HepG2 (cell line): ENCODE data around the gene NIP7. TPM values are rescaled to one million over a fixed set of nuclear protein-coding genes. Genes with fewer than 3 reads are reported as not detected.

Experiments
- AGO2 ChIP-seq: fragments of 200-400 bp; formaldehyde crosslinking; optimal IDR thresholded peaks from 2 replicates; pipeline ENCODE3; 2017; ENCODE audit warnings: mild to moderate bottlenecking, low read depth, low read length, moderate library complexity
- ATF6 ChIP-seq: sonication (generic); formaldehyde crosslinking; conservative IDR thresholded peaks from 2 replicates; pipeline ENCODE4 v1.4.0; 2020; ENCODE audit warnings: missing genetic modification reagents
- EEA1 ChIP-seq: sonication (generic); formaldehyde crosslinking; IDR thresholded peaks from 2 replicates; pipeline ENCODE4 v1.5.1; 2020; ENCODE audit warnings: mild to moderate bottlenecking, missing genetic modification reagents, borderline replicate concordance
- HNRNPK ChIP-seq: fragments of 200-400 bp; formaldehyde crosslinking; IDR thresholded peaks from 2 replicates; pipeline ENCODE4 v1.6.1; 2018; ENCODE audit warnings: low read length, low read depth, moderate library complexity, mild to moderate bottlenecking; ENCODE audit not compliant: poor library complexity, severe bottlenecking
- KDM4B ChIP-seq: sonication (generic); formaldehyde crosslinking; IDR thresholded peaks from 2 replicates; pipeline ENCODE4 v1.4.0; 2020; ENCODE audit warnings: missing genetic modification reagents
- KDM5B ChIP-seq: sonication (generic); formaldehyde crosslinking; IDR thresholded peaks from 2 replicates; pipeline ENCODE4 v1.4.0; 2020; ENCODE audit warnings: missing genetic modification reagents, mild to moderate bottlenecking, borderline replicate concordance
- MEIS1 ChIP-seq: sonication (generic); formaldehyde crosslinking; IDR thresholded peaks from 2 replicates; pipeline ENCODE4 v1.9.0; 2021; ENCODE audit warnings: mild to moderate bottlenecking, missing genetic modification reagents, moderate library complexity, borderline replicate concordance
- SP140L ChIP-seq: sonication (generic); formaldehyde crosslinking; IDR thresholded peaks from 2 replicates; pipeline ENCODE4 v1.4.0; 2020; ENCODE audit warnings: missing genetic modification reagents, borderline replicate concordance
- SP5 ChIP-seq: IDR thresholded peaks from 2 replicates; pipeline ENCODE4 v1.6.1; 2016; ENCODE audit warnings: low read depth, borderline replicate concordance
- ZMYM3 ChIP-seq: sonication (generic); formaldehyde crosslinking; IDR thresholded peaks from 2 replicates; pipeline ENCODE4 v1.5.1; 2020; ENCODE audit warnings: mild to moderate bottlenecking, missing genetic modification reagents
- ZNF431 ChIP-seq: sonication (generic); formaldehyde crosslinking; IDR thresholded peaks from 2 replicates; pipeline ENCODE4 v1.9.0; 2022; ENCODE audit warnings: missing genetic modification reagents, low read depth, mild to moderate bottlenecking, borderline replicate concordance
- ZNF777 ChIP-seq: sonication (generic); formaldehyde crosslinking; IDR thresholded peaks from 2 replicates; pipeline ENCODE4 v1.4.0; 2020; ENCODE audit warnings: missing genetic modification reagents
- ZNF782 ChIP-seq: sonication (generic); formaldehyde crosslinking; IDR thresholded peaks from 2 replicates; pipeline ENCODE4 v1.4.0; 2020; ENCODE audit warnings: missing genetic modification reagents, mild to moderate bottlenecking, borderline replicate concordance
- polyA plus RNA-seq, 8 experiments: library from polyadenylated mRNA; depleted of rRNA in 3 of 8; stranded (reverse) in 7 of 8; unstranded in 1 of 8; fragments of >200 nt; fragmentation: Illumina TruSeq in 4 of 8; extraction: Trizol in 4 of 8; gene quantifications; 2 replicates each; pipeline versions ENCODE4 v1.2.1 to v1.2.3, GENCODE V29; 2011 to 2016; ENCODE audit warnings: low read depth in 4 of 8, missing spikeins in 1 of 8, mixed read lengths in 1 of 8; ENCODE audit not compliant: insufficient read depth in 1 of 8
- total RNA-seq, 5 experiments: library from RNA; depleted of rRNA; stranded (reverse); fragments of >200 nt; fragmentation: Illumina TruSeq; extraction: Trizol; gene quantifications; 2 replicates each; pipeline ENCODE4 v1.2.3, GENCODE V29; 2016; ENCODE audit warnings: low read depth in 1 of 5
- TF ChIP-seq, protein P1 (sequence below): sonication (generic); formaldehyde crosslinking; IDR thresholded peaks from 2 replicates; pipeline ENCODE4 v1.5.0; 2020; ENCODE audit warnings: mild to moderate bottlenecking, missing genetic modification reagents, borderline replicate concordance
- TF ChIP-seq, protein P2 (sequence below): sonication (generic); formaldehyde crosslinking; IDR thresholded peaks from 2 replicates; pipeline ENCODE4 v1.4.0; 2020; ENCODE audit warnings: missing genetic modification reagents

NIP7 gene
- total and polyA plus RNA-seq, 2 of the 13 experiments (the other 11 are each of a cell fraction or from before 2014, with no cell fraction given), result 15.3 to 114 TPM

GRCh38 chr16:69311533-69312387 is 27.8 kb upstream of the NIP7 start (continued):
- TF ChIP-seq, protein P1, sequence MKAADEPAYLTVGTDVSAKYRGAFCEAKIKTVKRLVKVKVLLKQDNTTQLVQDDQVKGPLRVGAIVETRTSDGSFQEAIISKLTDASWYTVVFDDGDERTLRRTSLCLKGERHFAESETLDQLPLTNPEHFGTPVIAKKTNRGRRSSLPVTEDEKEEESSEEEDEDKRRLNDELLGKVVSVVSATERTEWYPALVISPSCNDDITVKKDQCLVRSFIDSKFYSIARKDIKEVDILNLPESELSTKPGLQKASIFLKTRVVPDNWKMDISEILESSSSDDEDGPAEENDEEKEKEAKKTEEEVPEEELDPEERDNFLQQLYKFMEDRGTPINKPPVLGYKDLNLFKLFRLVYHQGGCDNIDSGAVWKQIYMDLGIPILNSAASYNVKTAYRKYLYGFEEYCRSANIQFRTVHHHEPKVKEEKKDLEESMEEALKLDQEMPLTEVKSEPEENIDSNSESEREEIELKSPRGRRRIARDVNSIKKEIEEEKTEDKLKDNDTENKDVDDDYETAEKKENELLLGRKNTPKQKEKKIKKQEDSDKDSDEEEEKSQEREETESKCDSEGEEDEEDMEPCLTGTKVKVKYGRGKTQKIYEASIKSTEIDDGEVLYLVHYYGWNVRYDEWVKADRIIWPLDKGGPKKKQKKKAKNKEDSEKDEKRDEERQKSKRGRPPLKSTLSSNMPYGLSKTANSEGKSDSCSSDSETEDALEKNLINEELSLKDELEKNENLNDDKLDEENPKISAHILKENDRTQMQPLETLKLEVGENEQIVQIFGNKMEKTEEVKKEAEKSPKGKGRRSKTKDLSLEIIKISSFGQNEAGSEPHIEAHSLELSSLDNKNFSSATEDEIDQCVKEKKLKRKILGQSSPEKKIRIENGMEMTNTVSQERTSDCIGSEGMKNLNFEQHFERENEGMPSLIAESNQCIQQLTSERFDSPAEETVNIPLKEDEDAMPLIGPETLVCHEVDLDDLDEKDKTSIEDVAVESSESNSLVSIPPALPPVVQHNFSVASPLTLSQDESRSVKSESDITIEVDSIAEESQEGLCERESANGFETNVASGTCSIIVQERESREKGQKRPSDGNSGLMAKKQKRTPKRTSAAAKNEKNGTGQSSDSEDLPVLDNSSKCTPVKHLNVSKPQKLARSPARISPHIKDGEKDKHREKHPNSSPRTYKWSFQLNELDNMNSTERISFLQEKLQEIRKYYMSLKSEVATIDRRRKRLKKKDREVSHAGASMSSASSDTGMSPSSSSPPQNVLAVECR (CRISPR knock-in tag), result peak; percentile 86
- TF ChIP-seq EEA1 (CRISPR knock-in tag), result peak; percentile 63; the same call in 1 of the 2 replicates
- TF ChIP-seq ZNF777 (CRISPR knock-in tag), result peak; percentile 48; the same call in 1 of the 2 replicates
- no peak for TF ChIP-seq ATF6 (CRISPR knock-in tag)
- no peak for TF ChIP-seq HNRNPK
- TF ChIP-seq ZMYM3 (CRISPR knock-in tag), result peak; percentile 86
- TF ChIP-seq SP5 (CRISPR knock-in tag), result no peak
- TF ChIP-seq KDM4B (CRISPR knock-in tag), result no peak
- peak; percentile 91 for TF ChIP-seq AGO2
- TF ChIP-seq, protein P2, sequence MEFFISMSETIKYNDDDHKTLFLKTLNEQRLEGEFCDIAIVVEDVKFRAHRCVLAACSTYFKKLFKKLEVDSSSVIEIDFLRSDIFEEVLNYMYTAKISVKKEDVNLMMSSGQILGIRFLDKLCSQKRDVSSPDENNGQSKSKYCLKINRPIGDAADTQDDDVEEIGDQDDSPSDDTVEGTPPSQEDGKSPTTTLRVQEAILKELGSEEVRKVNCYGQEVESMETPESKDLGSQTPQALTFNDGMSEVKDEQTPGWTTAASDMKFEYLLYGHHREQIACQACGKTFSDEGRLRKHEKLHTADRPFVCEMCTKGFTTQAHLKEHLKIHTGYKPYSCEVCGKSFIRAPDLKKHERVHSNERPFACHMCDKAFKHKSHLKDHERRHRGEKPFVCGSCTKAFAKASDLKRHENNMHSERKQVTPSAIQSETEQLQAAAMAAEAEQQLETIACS, result 0 out of 2 replicates have a peak, but pooled peaks have one; percentile 31
- TF ChIP-seq MEIS1 (CRISPR knock-in tag), result 0 out of 2 replicates have a peak, but pooled peaks have one; percentile 50
- TF ChIP-seq ZNF431, result no peak
- TF ChIP-seq ZNF782 (CRISPR knock-in tag), result no peak; the same call in 1 of the 2 replicates
- peak; percentile 73; the same call in 1 of the 2 replicates for TF ChIP-seq KDM5B (CRISPR knock-in tag)
- TF ChIP-seq SP140L, result no peak
